Heart right ventricle (tissue), 16 donors: ENCODE results near the gene PDE7B. TPM values are rescaled to one million over a fixed set of nuclear protein-coding genes. Genes with fewer than 3 reads are reported as not detected.

Source experiments
- ATAC-seq, 8 donors: fragments of 200-7000 bp; cut with Tn5 transposase; one replicate each; pipeline ENCODE4 v1.9.1; 2020; ENCODE audit warnings: mild to moderate bottlenecking in 8 of 8, moderate library complexity in 8 of 8, moderate number of reproducible peaks in 1 of 8
- DNase-seq, 2 donors: peaks; one replicate each; pipeline ENCODE4 v3.0.0-alpha.2; 2020
- H3K27ac ChIP-seq, 10 donors: fragments of 200-600 bp; sonication (generic) in 2 of 10; one replicate each; pipeline versions ENCODE4 v1.5.0 to v1.8.0; 2020 to 2022; ENCODE audit warnings: mild to moderate bottlenecking in 3 of 10
- H3K27me3 ChIP-seq, 7 donors: fragments of 200-600 bp; one replicate each; pipeline ENCODE4 v1.8.0; 2021 to 2022; ENCODE audit warnings: mild to moderate bottlenecking in 2 of 7
- H3K36me3 ChIP-seq, 9 donors: fragments of 200-600 bp; sonication (generic) in 1 of 9; one replicate each; pipeline versions ENCODE4 v1.5.0 to v1.8.0; 2020 to 2022; ENCODE audit warnings: mild to moderate bottlenecking in 2 of 9
- H3K4me1 ChIP-seq, 9 donors: fragments of 200-600 bp; sonication (generic) in 1 of 9; one replicate each; pipeline versions ENCODE4 v1.5.0 to v1.8.0; 2020 to 2022; ENCODE audit warnings: mild to moderate bottlenecking in 4 of 9
- H3K4me3 ChIP-seq, 10 donors: fragments of 200-600 bp; sonication (generic) in 2 of 10; one replicate each; pipeline versions ENCODE4 v1.5.0 to v1.8.0; 2020 to 2022; ENCODE audit warnings: mild to moderate bottlenecking in 7 of 10, moderate library complexity in 2 of 10
- H3K9me3 ChIP-seq, 11 donors: fragments of 200-600 bp in 10 of 11; sonication (generic) in 2 of 11; one replicate each; pipeline versions ENCODE4 v1.5.0 to v1.8.0; 2013 to 2022; ENCODE audit warnings: mild to moderate bottlenecking in 2 of 11, control low read depth in 1 of 11, moderate library complexity in 1 of 11
- WGBS, 2 donors: extraction: QIAGEN DNeasy Blood & Tissue Kit; methylation state at CpG; one replicate each; pipeline ENCODE4 v1.1.7; 2013; ENCODE audit warnings: inconsistent platforms in 1 of 2; 5-methylcytosine and 5-hydroxymethylcytosine counted together
- intact Hi-C, 10 donors: fragments of 100-400 bp; cut with DNase I; formaldehyde crosslinking; loops; one replicate each; pipeline versions ENCODE4 v1.11.1 to v1.14.2; 2022
- polyA plus RNA-seq, 2 donors: library from polyadenylated mRNA; stranded (reverse); fragments of 200-250 nt; gene quantifications; one replicate each; pipeline ENCODE4 v1.2.3, GENCODE V29; 2013
- total RNA-seq, 10 donors: library from RNA; stranded (reverse); fragmentation: NEBNext Ultra II Directional in 3 of 10; extraction: Animal tissue kit (Norgen Biotek cat#: 25700) in 3 of 10; gene quantifications; one replicate each; pipeline versions ENCODE4 v1.2.1 to v1.2.4, GENCODE V29; 2021 to 2023
- TF ChIP-seq, protein P1 (sequence below), 9 donors: fragments of 200-600 bp; sonication (generic) in 2 of 9; IDR thresholded peaks; one replicate each; pipeline versions ENCODE4 v1.5.0 to v1.8.0; 2021 to 2022; ENCODE audit warnings: antibody characterized with exemption in 9 of 9, mild to moderate bottlenecking in 5 of 9, moderate library complexity in 1 of 9
- donor health status: Arrhythmogenic right ventricular cardiomyopathy.
- donor health status: ischemic (EF 13 %, LVEDD 7.1; RV severe dilation, severe dysfunction).
- donor health status: healthy with polysubstance abuse.
- donor health status: DM: no; HTN: yes; CAD: no.
- donor health status: DM: no; HTN: no; CAD: no.
- donor health status: ischemic (EF 25% LVEDD 6.9; RV normal size, moderate dysfunction).
- donor health status: ischemic (EF 25% LVEDD 5.7; RV mildly dilated, moderate dysfunction).
- donor health status: healthy.
- donor health status: DM: yes; HTN: yes; CAD: no.
- donor health status: Ischemic cardiomyopathy.
- donor health status: ischemic (EF 35%, LVEDD 5.7; RV mildly dilated, moderate dysfunction).
- donor health status: nonischemic (EF 11% LVEDD 7.7; RV severe dilation, severe dysfunction).
- donor health status: DM: yes; HTN: yes; CAD: no.
- donor health status: PGD.
- donor health status: ischemic (EF 29% LVEDD 5.4; RV normal size, mild dysfunction).
- donor health status: nonischemic (EF 23%, LVEDD 6.1; RV moderate dilation, normal function).

PDE7B gene
- total and polyA plus RNA-seq, 12 donors: 3.7 to 19.6 (median 10.8) TPM

DNA sequence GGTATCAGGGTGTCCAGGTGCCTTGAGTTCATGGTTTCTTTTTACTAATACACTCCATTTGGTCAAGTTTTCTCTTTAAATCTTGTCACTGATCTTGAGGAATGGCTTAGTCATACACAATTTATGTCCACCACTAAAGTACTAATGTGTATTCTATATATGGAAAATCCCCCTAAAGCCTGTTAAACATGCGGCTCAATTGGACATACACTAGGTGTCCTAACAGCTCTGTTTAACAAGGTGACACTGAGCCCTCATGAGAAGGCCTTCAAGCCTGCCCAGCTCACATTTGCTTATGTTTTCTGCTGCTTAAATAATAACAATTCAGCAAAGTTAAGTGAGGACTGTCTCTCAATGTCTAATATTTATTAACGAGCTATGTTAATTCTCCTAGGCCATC is 31.5 kb downstream of the PDE7B start:
- H3K4me3 ChIP-seq: no peak overlapping the region
- no peak overlapping the region for H3K27ac ChIP-seq
- no peak for DNase-seq
- TF ChIP-seq, protein P1, sequence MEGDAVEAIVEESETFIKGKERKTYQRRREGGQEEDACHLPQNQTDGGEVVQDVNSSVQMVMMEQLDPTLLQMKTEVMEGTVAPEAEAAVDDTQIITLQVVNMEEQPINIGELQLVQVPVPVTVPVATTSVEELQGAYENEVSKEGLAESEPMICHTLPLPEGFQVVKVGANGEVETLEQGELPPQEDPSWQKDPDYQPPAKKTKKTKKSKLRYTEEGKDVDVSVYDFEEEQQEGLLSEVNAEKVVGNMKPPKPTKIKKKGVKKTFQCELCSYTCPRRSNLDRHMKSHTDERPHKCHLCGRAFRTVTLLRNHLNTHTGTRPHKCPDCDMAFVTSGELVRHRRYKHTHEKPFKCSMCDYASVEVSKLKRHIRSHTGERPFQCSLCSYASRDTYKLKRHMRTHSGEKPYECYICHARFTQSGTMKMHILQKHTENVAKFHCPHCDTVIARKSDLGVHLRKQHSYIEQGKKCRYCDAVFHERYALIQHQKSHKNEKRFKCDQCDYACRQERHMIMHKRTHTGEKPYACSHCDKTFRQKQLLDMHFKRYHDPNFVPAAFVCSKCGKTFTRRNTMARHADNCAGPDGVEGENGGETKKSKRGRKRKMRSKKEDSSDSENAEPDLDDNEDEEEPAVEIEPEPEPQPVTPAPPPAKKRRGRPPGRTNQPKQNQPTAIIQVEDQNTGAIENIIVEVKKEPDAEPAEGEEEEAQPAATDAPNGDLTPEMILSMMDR (IDR thresholded peaks at IDR 0.05): no peak
- H3K4me1 ChIP-seq: peaks cover 0 to 44% (median 11%) of the 10 kb centered on the region in 9 donors
- H3K9me3 ChIP-seq: no peaks in the 10 kb centered on the region
- no peak for ATAC-seq
- no peaks in the 10 kb centered on the region for H3K27me3 ChIP-seq
- intact Hi-C loops: no loop called here
- no peaks in the 10 kb centered on the region for H3K36me3 ChIP-seq
- WGBS, 2 donors: 95 to 99% methylated on average over 2 of the region's 2 CpGs

DNA sequence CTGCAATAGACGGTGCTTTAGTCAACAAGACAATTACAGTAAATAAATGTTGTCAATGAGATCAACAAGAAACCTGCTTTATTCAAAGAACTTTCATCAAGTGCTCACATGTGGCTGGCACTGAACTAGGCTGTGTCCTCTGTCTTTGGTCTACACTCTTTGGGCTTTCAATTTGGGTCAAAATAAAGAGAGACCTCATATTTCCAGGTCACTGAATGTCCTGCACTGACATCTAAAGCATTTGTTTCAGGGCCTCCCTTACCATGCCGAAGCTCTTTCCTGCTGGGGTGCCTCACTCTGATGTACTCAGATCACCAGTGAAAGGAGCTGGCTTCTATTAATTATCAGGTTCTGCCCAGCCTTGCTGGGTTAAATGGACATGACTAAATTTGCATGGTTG is 32.0 kb downstream of the PDE7B start:
- Histone ChIP-seq H3K27me3 (no peaks in the 10 kb centered on the region), H3K27ac (no peak overlapping the region), H3K36me3 (no peaks in the 10 kb centered on the region), H3K4me1 (peaks cover 0 to 42% (median 11%) of the 10 kb centered on the region in 9 donors), H3K4me3 (no peak overlapping the region), H3K9me3 (no peaks in the 10 kb centered on the region)
- TF ChIP-seq, protein P1 (IDR thresholded peaks at IDR 0.05): no peak
- DNase-seq (no peak), ATAC-seq (no peak)
- WGBS, 2 donors: 89 to 97% methylated on average over 2 of the region's 2 CpGs
- intact Hi-C loops: no loop called here

DNA sequence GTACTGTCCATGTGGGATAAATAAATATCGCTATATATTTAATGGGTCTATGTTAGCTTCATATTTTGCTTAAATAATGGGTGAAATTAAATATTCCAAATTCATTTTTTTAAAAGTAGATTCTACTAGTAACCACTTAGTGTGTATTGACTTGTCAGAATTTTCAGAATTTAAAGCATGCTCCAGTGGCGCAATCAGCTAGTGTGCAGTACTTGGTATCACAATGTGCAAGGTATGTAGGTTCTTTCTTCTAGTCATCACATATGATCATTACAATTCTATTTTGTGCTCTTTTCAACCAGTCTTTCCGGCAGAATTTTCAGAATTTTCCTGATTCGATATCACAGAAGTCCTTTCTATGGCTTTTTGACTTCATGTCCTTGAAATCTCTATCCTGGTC is 32.6 kb downstream of the PDE7B start:
- intact Hi-C loops: no loop called here
- WGBS, 2 donors: 97 to 98% methylated on average over 4 of the region's 4 CpGs
- H3K27me3 ChIP-seq: no peaks in the 10 kb centered on the region
- H3K36me3 ChIP-seq: no peaks in the 10 kb centered on the region
- ATAC-seq: no peak
- H3K27ac ChIP-seq: no peak overlapping the region
- DNase-seq: no peak
- no peak overlapping the region for H3K4me3 ChIP-seq
- peaks cover 0 to 42% (median 11%) of the 10 kb centered on the region in 9 donors for H3K4me1 ChIP-seq
- no peaks in the 10 kb centered on the region for H3K9me3 ChIP-seq
- TF ChIP-seq, protein P1 (IDR thresholded peaks at IDR 0.05): no peak

DNA sequence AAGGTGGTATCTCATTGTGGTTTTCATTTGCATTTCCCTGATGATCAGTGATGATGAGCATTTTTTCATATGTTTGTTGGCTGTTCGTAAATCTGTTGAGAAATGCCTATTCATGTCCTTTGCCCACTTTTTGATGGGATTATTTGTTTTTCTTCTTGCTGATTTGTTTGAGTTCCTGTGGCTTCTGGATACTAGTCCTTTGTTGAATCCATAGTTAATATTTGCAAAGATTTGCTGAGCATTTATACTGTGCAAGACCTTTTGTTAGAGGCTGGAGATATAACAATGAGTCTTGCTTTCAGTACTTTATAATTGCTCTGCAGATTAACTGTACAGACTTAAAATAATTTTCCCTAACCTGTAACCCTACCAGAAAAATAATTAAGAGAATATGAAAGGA is 35.6 kb downstream of the PDE7B start:
- no peak for DNase-seq

More for the DNA sequence above, 35.6 kb downstream of the PDE7B start:
- no peaks in the 10 kb centered on the region for H3K36me3 ChIP-seq
- no peak overlapping the region for H3K27ac ChIP-seq
- ATAC-seq: no peak
- 95 to 100% methylated on average over 1 of the region's 1 CpG for WGBS, 2 donors
- no peaks in the 10 kb centered on the region for H3K9me3 ChIP-seq
- H3K4me3 ChIP-seq: no peak overlapping the region
- TF ChIP-seq, protein P1 (IDR thresholded peaks at IDR 0.05): no peak
- no peaks in the 10 kb centered on the region for H3K27me3 ChIP-seq
- H3K4me1 ChIP-seq: peaks cover 0 to 13% (median 0%) of the 10 kb centered on the region in 9 donors
- intact Hi-C loops: no loop called here
